Loucy (cell line): Measurements from ENCODE around the gene PID1.

Experiments used
- H2AFZ ChIP-seq: fragments of 200-600 bp; sonication (generic); 2 replicates; pipeline ENCODE4 v1.6.0; 2016; ENCODE audit warnings: antibody characterized with exemption, mild to moderate bottlenecking, low read length, moderate library complexity
- H3F3A ChIP-seq: fragments of 200-600 bp; 2 replicates; pipeline ENCODE4 v1.6.0; 2016; ENCODE audit warnings: antibody characterized with exemption, low read depth, mild to moderate bottlenecking
- H3K27me3 ChIP-seq: fragments of 200-600 bp; sonication (generic); 2 replicates; pipeline ENCODE4 v1.6.1; 2014; ENCODE audit warnings: low read length, mild to moderate bottlenecking; ENCODE audit not compliant: insufficient read depth, poor library complexity, severe bottlenecking
- H3K36me3 ChIP-seq: fragments of 200-600 bp; sonication (generic); 2 replicates; pipeline ENCODE4 v1.6.1; 2016; ENCODE audit warnings: low read length; ENCODE audit not compliant: insufficient read depth
- H3K4me1 ChIP-seq: fragments of 200-600 bp; sonication (generic); 2 replicates; pipeline ENCODE4 v1.5.1; 2014; ENCODE audit warnings: low read length, mild to moderate bottlenecking; ENCODE audit not compliant: insufficient read depth, poor library complexity, severe bottlenecking
- H3K4me2 ChIP-seq: fragments of 200-600 bp; sonication (generic); 2 replicates; pipeline ENCODE4 v1.6.0; 2014; ENCODE audit warnings: antibody characterized with exemption, low read length, low read depth, mild to moderate bottlenecking; ENCODE audit not compliant: poor library complexity, severe bottlenecking
- H3K4me3 ChIP-seq: fragments of 200-600 bp; sonication (generic); 2 replicates; pipeline ENCODE4 v1.5.1; 2014; ENCODE audit warnings: low read length, mild to moderate bottlenecking, mixed read lengths; ENCODE audit not compliant: poor library complexity, severe bottlenecking
- H3K79me2 ChIP-seq: fragments of 200-600 bp; sonication (generic); 2 replicates; pipeline ENCODE4 v1.6.1; 2014; ENCODE audit warnings: low read length; ENCODE audit not compliant: insufficient read depth
- H3K9ac ChIP-seq: fragments of 200-600 bp; sonication (generic); 2 replicates; pipeline ENCODE4 v1.6.0; 2014; ENCODE audit warnings: mild to moderate bottlenecking, low read depth, low read length, moderate library complexity; ENCODE audit not compliant: poor library complexity, severe bottlenecking
- H3K9me2 ChIP-seq: fragments of 200-600 bp; sonication (generic); replicated peaks from 2 replicates; pipeline ENCODE4 v1.6.1; 2016; ENCODE audit warnings: low read depth, low read length, mixed read lengths
- H3K9me3 ChIP-seq: fragments of 200-600 bp; sonication (generic); 2 replicates; pipeline ENCODE4 v1.6.1; 2014; ENCODE audit warnings: mild to moderate bottlenecking, antibody characterized with exemption, low read length, low read depth; ENCODE audit not compliant: insufficient read depth
- H4K20me1 ChIP-seq: fragments of 200-600 bp; sonication (generic); 2 replicates; pipeline ENCODE4 v1.6.0; 2014; ENCODE audit warnings: antibody characterized with exemption, low read length, mild to moderate bottlenecking; ENCODE audit not compliant: insufficient read depth, poor library complexity, severe bottlenecking
- CTCF ChIP-seq: fragments of 200-600 bp; sonication (generic); conservative IDR thresholded peaks from 2 replicates; pipeline ENCODE4 v1.5.1; 2014; ENCODE audit warnings: mild to moderate bottlenecking, antibody characterized with exemption, low read length
- EZH2phosphoT487 ChIP-seq: fragments of 200-600 bp; IDR thresholded peaks from 2 replicates; pipeline ENCODE4 v1.6.1; 2018; ENCODE audit warnings: antibody characterized with exemption, mild to moderate bottlenecking, moderate library complexity, borderline replicate concordance

Gene PID1

GRCh38 chr2:229175497-229175863, 95.6 kb downstream of the PID1 start:
- no peaks in the 10 kb centered on the region for H3K9me3 ChIP-seq
- no peak for TF ChIP-seq CTCF

GRCh38 chr2:229174794-229175496, 96.1 kb downstream of the PID1 start:
- TF ChIP-seq CTCF (no peak), EZH2phosphoT487 (no peak)
- Histone ChIP-seq H3K79me2 (no peaks in the 10 kb centered on the region), H3K9me3 (no peaks in the 10 kb centered on the region), H3K9ac (no peak overlapping the region), H3K36me3 (no peaks in the 10 kb centered on the region), H3K9me2 (no peaks in the 10 kb centered on the region), H3K4me1 (no peaks in the 10 kb centered on the region), H3F3A (no peaks in the 10 kb centered on the region), H4K20me1 (no peaks in the 10 kb centered on the region), H3K4me2 (no peak overlapping the region), H3K4me3 (no peak overlapping the region), H3K27me3 (no peaks in the 10 kb centered on the region), H2AFZ (no peak overlapping the region)

More at GRCh38 chr2:229175497-229175863, 95.6 kb downstream of the PID1 start:
- Histone ChIP-seq H3K4me3 (no peak overlapping the region), H3K79me2 (no peaks in the 10 kb centered on the region), H3K4me1 (no peaks in the 10 kb centered on the region), H3K4me2 (no peak overlapping the region), H4K20me1 (no peaks in the 10 kb centered on the region), H3K27me3 (no peaks in the 10 kb centered on the region), H3F3A (no peaks in the 10 kb centered on the region), H3K36me3 (no peaks in the 10 kb centered on the region), H3K9me2 (no peaks in the 10 kb centered on the region), H3K9ac (no peak overlapping the region), H2AFZ (no peak overlapping the region)

- no peak overlapping the region for H2AFZ ChIP-seq
- H4K20me1 ChIP-seq, result no peaks in the 10 kb centered on the region
- H3K9ac ChIP-seq, result no peak overlapping the region
- no peak overlapping the region for H3K4me2 ChIP-seq
- no peaks in the 10 kb centered on the region for H3K27me3 ChIP-seq
- H3K4me3 ChIP-seq, result no peak overlapping the region
- no peaks in the 10 kb centered on the region for H3K36me3 ChIP-seq
- no peaks in the 10 kb centered on the region for H3K79me2 ChIP-seq
- no peaks in the 10 kb centered on the region for H3K9me3 ChIP-seq
- no peak for TF ChIP-seq CTCF
- TF ChIP-seq EZH2phosphoT487, result no peak
- no peaks in the 10 kb centered on the region for H3F3A ChIP-seq
- H3K9me2 ChIP-seq, result no peaks in the 10 kb centered on the region
- H3K4me1 ChIP-seq, result no peaks in the 10 kb centered on the region
Observed at GRCh38 chr2:229173825-229174359, 97.2 kb downstream of the PID1 start.
